Neural crest cell (in vitro differentiated cells): ENCODE results near the gene DNAH6. TPM values are rescaled to one million over a fixed set of nuclear protein-coding genes. Genes with fewer than 3 reads are reported as not detected.

Experiments
- DNase-seq: peaks from one replicate; pipeline ENCODE4 v3.0.0; 2021; ENCODE audit warnings: low read depth, mixed read lengths, low spot score
- H3K27ac Mint-ChIP-seq: one replicate; pipeline ENCODE4 v1.8.0; 2021; ENCODE audit warnings: mild to moderate bottlenecking, mixed read lengths; ENCODE audit not compliant: unreplicated experiment
- H3K27me3 Mint-ChIP-seq: 2 replicates; pipeline ENCODE4 v1.8.0; 2021; ENCODE audit warnings: low read depth, mild to moderate bottlenecking, mixed read lengths
- H3K36me3 Mint-ChIP-seq: 2 replicates; pipeline ENCODE4 v1.8.0; 2021; ENCODE audit warnings: low read depth, mild to moderate bottlenecking, mixed read lengths
- H3K4me1 Mint-ChIP-seq: 2 replicates; pipeline ENCODE4 v1.8.0; 2021; ENCODE audit warnings: mixed read lengths
- H3K4me3 Mint-ChIP-seq: one replicate; pipeline ENCODE4 v1.8.0; 2021; ENCODE audit warnings: mild to moderate bottlenecking, mixed read lengths
- H3K9me3 Mint-ChIP-seq: 2 replicates; pipeline ENCODE4 v1.8.0; 2021; ENCODE audit warnings: mixed read lengths
- total RNA-seq: library from RNA; stranded (reverse); gene quantifications from 2 replicates; pipeline ENCODE4 v1.2.1, GENCODE V29; 2021
- TF ChIP-seq, protein P1 (sequence below): fragments of 200-600 bp; sonication (generic); conservative IDR thresholded peaks from 2 replicates; pipeline ENCODE4 v1.5.0; 2021; ENCODE audit warnings: antibody characterized with exemption, mild to moderate bottlenecking

The DNAH6 gene
- total RNA-seq, 1 donor from 2014 or later, result 2.8 TPM

DNA sequence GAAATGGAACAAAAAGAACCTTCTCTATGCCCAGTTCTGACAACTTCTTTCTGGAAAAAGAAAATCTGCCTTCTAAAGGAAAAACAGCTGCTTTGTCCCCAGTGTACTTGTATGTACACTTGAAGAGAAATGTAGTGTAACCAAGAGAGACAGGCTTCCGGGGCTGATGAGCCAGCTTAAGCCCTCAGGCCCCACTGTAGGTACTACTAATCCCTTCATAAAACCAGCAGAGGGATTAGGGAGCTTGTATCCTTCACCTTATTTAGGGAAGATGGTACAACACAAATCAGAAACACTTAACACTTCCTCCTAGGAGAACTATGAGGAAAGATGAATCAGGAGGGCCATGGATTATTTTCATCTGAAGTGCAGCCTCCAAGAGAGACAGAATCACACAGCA is 38.4 kb upstream of the DNAH6 start:
- Mint-ChIP-seq H3K4me1 (no peaks in the 10 kb centered on the region), H3K36me3 (peaks cover 18% of the 10 kb centered on the region), H3K27ac (no peak overlapping the region), H3K27me3 (no peaks in the 10 kb centered on the region), H3K9me3 (peaks cover 22% of the 10 kb centered on the region), H3K4me3 (no peak overlapping the region)
- TF ChIP-seq, protein P1, sequence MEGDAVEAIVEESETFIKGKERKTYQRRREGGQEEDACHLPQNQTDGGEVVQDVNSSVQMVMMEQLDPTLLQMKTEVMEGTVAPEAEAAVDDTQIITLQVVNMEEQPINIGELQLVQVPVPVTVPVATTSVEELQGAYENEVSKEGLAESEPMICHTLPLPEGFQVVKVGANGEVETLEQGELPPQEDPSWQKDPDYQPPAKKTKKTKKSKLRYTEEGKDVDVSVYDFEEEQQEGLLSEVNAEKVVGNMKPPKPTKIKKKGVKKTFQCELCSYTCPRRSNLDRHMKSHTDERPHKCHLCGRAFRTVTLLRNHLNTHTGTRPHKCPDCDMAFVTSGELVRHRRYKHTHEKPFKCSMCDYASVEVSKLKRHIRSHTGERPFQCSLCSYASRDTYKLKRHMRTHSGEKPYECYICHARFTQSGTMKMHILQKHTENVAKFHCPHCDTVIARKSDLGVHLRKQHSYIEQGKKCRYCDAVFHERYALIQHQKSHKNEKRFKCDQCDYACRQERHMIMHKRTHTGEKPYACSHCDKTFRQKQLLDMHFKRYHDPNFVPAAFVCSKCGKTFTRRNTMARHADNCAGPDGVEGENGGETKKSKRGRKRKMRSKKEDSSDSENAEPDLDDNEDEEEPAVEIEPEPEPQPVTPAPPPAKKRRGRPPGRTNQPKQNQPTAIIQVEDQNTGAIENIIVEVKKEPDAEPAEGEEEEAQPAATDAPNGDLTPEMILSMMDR, result no peak
- no peak for DNase-seq

DNA sequence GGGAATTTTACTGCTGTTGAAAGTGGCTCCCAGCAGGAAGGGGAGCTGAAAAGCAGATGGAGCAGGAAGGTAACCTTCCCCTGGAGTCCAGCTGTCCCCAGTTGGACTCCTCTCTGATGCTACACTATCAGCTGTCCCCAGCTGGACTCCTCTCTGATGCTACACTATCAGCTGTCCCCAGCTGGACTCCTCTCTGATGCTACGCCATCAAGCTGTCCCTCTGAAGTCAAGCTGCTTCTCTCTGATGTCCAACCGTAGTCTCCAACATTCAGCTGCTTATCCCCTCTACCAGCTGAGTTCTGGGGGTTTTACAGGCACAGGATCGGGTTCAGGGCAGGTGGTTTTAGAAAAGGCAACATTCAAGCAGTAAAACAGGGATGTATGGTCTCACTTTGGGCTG is 37.4 kb upstream of the DNAH6 start:
- TF ChIP-seq, protein P1, result no peak
- DNase-seq, result no peak
- peaks cover 18% of the 10 kb centered on the region for H3K36me3 Mint-ChIP-seq
- no peak overlapping the region for H3K4me3 Mint-ChIP-seq
- no peaks in the 10 kb centered on the region for H3K4me1 Mint-ChIP-seq
- H3K27me3 Mint-ChIP-seq, result no peaks in the 10 kb centered on the region
- no peak overlapping the region for H3K27ac Mint-ChIP-seq
- H3K9me3 Mint-ChIP-seq, result peaks cover 20% of the 10 kb centered on the region

DNA sequence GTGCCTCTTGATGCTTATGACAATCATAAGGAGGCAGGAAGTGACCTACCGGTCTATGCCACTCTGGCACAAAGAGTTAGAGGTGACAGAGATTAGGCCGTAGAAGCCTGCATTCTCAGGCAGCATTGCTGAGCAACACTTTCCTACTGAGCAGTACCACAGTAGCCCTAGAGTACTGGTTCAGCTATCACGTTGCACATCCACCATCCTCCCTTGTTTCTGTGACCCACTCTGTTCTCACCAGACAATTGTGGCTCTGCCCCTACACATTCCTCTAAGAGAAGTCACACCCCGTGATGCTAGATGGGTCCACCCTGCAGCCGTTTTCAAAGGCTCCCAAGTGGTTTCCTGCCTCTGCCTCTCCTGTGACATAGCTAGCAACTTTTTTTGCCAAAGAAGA is 34.6 kb upstream of the DNAH6 start:
- no peak overlapping the region for H3K4me3 Mint-ChIP-seq
- H3K36me3 Mint-ChIP-seq, result peaks cover 11% of the 10 kb centered on the region
- peaks cover 8% of the 10 kb centered on the region for H3K9me3 Mint-ChIP-seq
- peak overlapping the region; percentile 47 for H3K27ac Mint-ChIP-seq
- no peak for DNase-seq
- no peaks in the 10 kb centered on the region for H3K27me3 Mint-ChIP-seq
- TF ChIP-seq, protein P1, result no peak
- no peaks in the 10 kb centered on the region for H3K4me1 Mint-ChIP-seq

DNA sequence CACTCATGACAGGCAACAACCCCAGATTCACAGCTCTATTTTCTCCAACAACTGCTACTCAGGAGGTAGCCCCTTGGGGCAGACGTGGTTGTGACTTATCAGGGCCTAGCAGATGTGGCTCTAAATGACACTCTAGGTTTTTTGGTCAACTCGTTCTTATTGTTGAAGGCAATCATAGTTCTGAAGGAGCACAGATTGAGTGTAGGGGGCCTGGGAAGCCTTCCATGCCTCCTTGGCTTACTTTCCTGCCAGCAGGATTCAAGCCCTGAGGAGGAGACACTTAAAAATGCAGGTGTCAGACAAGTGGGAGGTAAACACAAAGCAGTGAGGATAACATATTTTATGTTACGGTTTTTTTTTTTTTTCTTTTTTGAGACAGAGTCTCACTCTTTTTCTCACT is 33.7 kb upstream of the DNAH6 start:
- Mint-ChIP-seq H3K27ac (no peak overlapping the region), H3K4me3 (no peak overlapping the region), H3K9me3 (peaks cover 4% of the 10 kb centered on the region), H3K36me3 (peaks cover 3% of the 10 kb centered on the region), H3K27me3 (no peaks in the 10 kb centered on the region), H3K4me1 (no peaks in the 10 kb centered on the region)
- TF ChIP-seq, protein P1, result no peak
- no peak for DNase-seq

DNA sequence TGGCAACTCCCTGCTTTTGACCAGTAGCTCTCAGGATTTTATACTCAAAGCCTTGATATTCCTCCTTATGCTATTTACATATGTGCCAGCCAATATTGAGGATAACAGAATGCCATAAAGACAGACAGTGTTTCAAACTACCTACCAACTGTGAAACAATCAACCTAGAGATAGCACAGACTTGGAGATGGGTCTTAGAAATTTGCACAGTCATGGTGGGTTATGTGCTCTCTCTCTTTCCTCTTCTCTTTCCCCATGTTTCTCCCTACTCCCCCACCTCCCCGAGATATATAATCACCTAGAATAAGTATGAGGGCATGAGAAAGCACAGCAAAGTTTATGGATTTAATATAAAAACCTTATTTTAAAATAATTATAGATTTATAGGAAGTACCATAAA is 33.0 kb upstream of the DNAH6 start:
- Mint-ChIP-seq H3K27me3 (no peaks in the 10 kb centered on the region), H3K9me3 (no peaks in the 10 kb centered on the region)

More for the DNA sequence above, 33.0 kb upstream of the DNAH6 start:
- H3K27ac Mint-ChIP-seq, result no peak overlapping the region
- no peak for DNase-seq
- H3K4me1 Mint-ChIP-seq, result no peaks in the 10 kb centered on the region
- H3K4me3 Mint-ChIP-seq, result no peak overlapping the region
- H3K36me3 Mint-ChIP-seq, result no peaks in the 10 kb centered on the region
- TF ChIP-seq, protein P1, result no peak
